CD4-positive, alpha-beta T cell (primary cell): ENCODE measurements around the gene PDGFA. TPM values are rescaled to one million over a fixed set of nuclear protein-coding genes. Genes with fewer than 3 reads are reported as not detected.

Source experiments
- ATAC-seq: fragments of 200-7000 bp; cut with Tn5 transposase; one replicate; pipeline ENCODE4 v1.10.0; 2022; ENCODE audit warnings: mild to moderate bottlenecking; ENCODE audit not compliant: poor library complexity
- CTCF ChIA-PET: fragments of 350-600 bp; sonication (Branson Sonifier 250); formaldehyde crosslinking; loops from one replicate; lab custom pipeline; 2021; ENCODE audit warnings: antibody characterized with exemption, inconsistent platforms; lab: Charles Lee
- POLR2A ChIA-PET: fragments of 350-600 bp; sonication (Branson Sonifier 250); formaldehyde crosslinking; loops from one replicate; lab custom pipeline; 2021; ENCODE audit warnings: antibody characterized with exemption, inconsistent platforms; lab: Charles Lee
- DNase-seq, 14 experiments: peaks; one replicate each; pipeline ENCODE4 v3.0.0-alpha.2; 2013 to 2020; ENCODE audit warnings: mixed read lengths in 2 of 14
- H3K27ac ChIP-seq, 2 donors: one replicate each; pipeline versions ENCODE4 v1.5.1 to v1.7.0; 2013; ENCODE audit warnings: low read length in 2 of 2, low read depth in 1 of 2, mild to moderate bottlenecking in 1 of 2
- H3K27me3 ChIP-seq, 2 experiments: 1 replicate in 1 of 2; 2 replicates in 1 of 2; pipeline versions ENCODE4 v1.6.1 to v1.7.0; 2013; ENCODE audit warnings: low read length in 2 of 2, control low read depth in 1 of 2, mild to moderate bottlenecking in 1 of 2, moderate library complexity in 1 of 2; ENCODE audit not compliant: insufficient read depth in 2 of 2, control insufficient read depth in 1 of 2
- H3K36me3 ChIP-seq: one replicate; pipeline ENCODE4 v1.6.1; 2013; ENCODE audit warnings: low read length, control low read depth; ENCODE audit not compliant: insufficient read depth
- H3K4me1 ChIP-seq: one replicate; pipeline ENCODE4 v1.6.1; 2013; ENCODE audit warnings: low read length, control low read depth; ENCODE audit not compliant: insufficient read depth
- H3K4me3 ChIP-seq: one replicate; pipeline ENCODE4 v1.5.1; 2013; ENCODE audit warnings: mild to moderate bottlenecking, low read length, moderate library complexity
- H3K9me3 ChIP-seq, 2 experiments: 1 replicate in 1 of 2; 2 replicates in 1 of 2; pipeline versions ENCODE4 v1.6.1 to v1.7.0; 2013; ENCODE audit warnings: low read length in 2 of 2, mild to moderate bottlenecking in 2 of 2, control low read depth in 1 of 2, moderate library complexity in 1 of 2; ENCODE audit not compliant: control insufficient read depth in 1 of 2, insufficient read depth in 1 of 2
- H3K27ac Mint-ChIP-seq: one replicate; pipeline ENCODE4 v1.8.0; 2020; ENCODE audit warnings: mixed read lengths
- H3K27me3 Mint-ChIP-seq: one replicate; pipeline ENCODE4 v1.8.0; 2021; ENCODE audit warnings: mixed read lengths
- H3K36me3 Mint-ChIP-seq: one replicate; pipeline ENCODE4 v1.8.0; 2021; ENCODE audit warnings: low read depth, mixed read lengths
- H3K4me1 Mint-ChIP-seq: one replicate; pipeline ENCODE4 v1.8.0; 2021; ENCODE audit warnings: low read depth, mixed read lengths
- H3K4me3 Mint-ChIP-seq: one replicate; pipeline ENCODE4 v1.8.0; 2020; ENCODE audit warnings: mild to moderate bottlenecking, mixed read lengths
- H3K9me3 Mint-ChIP-seq: one replicate; pipeline ENCODE4 v1.8.0; 2020; ENCODE audit warnings: mixed read lengths
- intact Hi-C, 2 experiments: fragments of 100-400 bp; cut with DNase I in 1 of 2; cut with micrococcal nuclease in 1 of 2; formaldehyde crosslinking; loops; one replicate each; pipeline versions ENCODE4 v1.15.1 to v1.9.0; 2023 to 2025; cut with DNase I, micrococcal nuclease
- total RNA-seq, 174 experiments: library from RNA in 2 of 174; stranded (reverse) in 2 of 174; gene quantifications; one replicate each; pipeline ENCODE4 v1.2.3 and lab custom pipeline; 2021 to 2026
- TF ChIP-seq, protein P1 (sequence below): fragments of 200-600 bp; IDR thresholded peaks from one replicate; pipeline ENCODE4 v1.8.0; 2022; ENCODE audit warnings: antibody characterized with exemption, mild to moderate bottlenecking

Gene PDGFA
- total RNA-seq, 2 experiments from 2014 or later: 0.55 to 0.70 TPM

DNA sequence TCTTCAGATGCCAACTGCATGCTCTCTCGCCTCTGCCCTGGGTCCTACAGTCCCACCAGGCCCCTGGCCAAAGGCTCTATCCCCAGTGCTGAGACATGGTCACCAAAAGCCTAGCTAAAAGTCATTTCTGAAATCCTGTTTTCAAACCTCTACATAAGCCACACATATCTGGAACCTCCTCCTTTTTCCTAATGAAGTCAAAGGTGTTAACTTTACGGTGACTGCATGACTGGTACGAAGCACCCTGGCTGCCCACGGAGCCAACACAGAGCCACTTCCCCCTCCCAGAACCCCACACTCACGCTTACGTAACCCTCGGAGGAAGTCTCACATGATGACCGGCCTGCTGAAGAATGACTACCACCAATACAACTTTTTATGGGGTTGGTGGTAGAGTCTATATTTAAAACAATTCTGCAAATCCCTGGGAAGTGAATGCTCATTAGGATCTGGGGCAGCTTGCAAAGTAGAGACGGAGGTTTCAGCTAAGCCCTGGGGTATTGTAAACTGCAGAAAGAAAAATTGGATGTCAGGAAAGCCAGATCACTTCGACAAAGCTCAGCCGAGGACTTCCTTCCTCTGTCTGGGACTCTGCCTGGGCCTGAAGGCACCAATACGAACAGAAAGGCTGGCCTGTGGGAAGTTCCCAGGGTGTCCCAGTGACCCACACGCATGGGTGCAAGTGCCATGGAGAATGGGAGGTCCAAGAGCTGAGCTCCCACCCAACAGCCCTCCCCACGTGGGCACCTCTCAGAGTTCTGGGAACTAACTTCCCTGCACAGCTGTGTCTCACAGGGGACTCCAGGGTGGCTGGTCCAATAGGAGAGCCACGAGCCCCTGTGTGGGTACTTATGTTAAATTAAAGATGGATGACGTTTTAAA, 50.7 kb downstream of the PDGFA start:
- no peak overlapping the region for H3K27ac ChIP-seq
- ChIA-PET CTCF (no interaction called here), POLR2A (no interaction called here)
- peak in 3 of 14 experiments; percentile 10 to 42 (median 30) for DNase-seq
- H3K36me3 ChIP-seq: no peaks in the 10 kb centered on the region
- ATAC-seq: no peak
- no peaks in the 10 kb centered on the region for H3K27me3 Mint-ChIP-seq
- no peaks in the 10 kb centered on the region for H3K36me3 Mint-ChIP-seq
- intact Hi-C loops: no loop called here
- H3K27me3 ChIP-seq: no peaks in the 10 kb centered on the region
- no peak overlapping the region for H3K4me3 ChIP-seq
- H3K27ac Mint-ChIP-seq: no peak overlapping the region
- H3K9me3 ChIP-seq: peaks cover 0 to 27% of the 10 kb centered on the region in 2 experiments
- peaks cover 9% of the 10 kb centered on the region for H3K9me3 Mint-ChIP-seq
- H3K4me3 Mint-ChIP-seq: no peak overlapping the region
- TF ChIP-seq, protein P1, sequence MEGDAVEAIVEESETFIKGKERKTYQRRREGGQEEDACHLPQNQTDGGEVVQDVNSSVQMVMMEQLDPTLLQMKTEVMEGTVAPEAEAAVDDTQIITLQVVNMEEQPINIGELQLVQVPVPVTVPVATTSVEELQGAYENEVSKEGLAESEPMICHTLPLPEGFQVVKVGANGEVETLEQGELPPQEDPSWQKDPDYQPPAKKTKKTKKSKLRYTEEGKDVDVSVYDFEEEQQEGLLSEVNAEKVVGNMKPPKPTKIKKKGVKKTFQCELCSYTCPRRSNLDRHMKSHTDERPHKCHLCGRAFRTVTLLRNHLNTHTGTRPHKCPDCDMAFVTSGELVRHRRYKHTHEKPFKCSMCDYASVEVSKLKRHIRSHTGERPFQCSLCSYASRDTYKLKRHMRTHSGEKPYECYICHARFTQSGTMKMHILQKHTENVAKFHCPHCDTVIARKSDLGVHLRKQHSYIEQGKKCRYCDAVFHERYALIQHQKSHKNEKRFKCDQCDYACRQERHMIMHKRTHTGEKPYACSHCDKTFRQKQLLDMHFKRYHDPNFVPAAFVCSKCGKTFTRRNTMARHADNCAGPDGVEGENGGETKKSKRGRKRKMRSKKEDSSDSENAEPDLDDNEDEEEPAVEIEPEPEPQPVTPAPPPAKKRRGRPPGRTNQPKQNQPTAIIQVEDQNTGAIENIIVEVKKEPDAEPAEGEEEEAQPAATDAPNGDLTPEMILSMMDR: no peak
- peaks cover 19% of the 10 kb centered on the region for H3K4me1 Mint-ChIP-seq
- H3K4me1 ChIP-seq: peaks cover 10% of the 10 kb centered on the region

DNA sequence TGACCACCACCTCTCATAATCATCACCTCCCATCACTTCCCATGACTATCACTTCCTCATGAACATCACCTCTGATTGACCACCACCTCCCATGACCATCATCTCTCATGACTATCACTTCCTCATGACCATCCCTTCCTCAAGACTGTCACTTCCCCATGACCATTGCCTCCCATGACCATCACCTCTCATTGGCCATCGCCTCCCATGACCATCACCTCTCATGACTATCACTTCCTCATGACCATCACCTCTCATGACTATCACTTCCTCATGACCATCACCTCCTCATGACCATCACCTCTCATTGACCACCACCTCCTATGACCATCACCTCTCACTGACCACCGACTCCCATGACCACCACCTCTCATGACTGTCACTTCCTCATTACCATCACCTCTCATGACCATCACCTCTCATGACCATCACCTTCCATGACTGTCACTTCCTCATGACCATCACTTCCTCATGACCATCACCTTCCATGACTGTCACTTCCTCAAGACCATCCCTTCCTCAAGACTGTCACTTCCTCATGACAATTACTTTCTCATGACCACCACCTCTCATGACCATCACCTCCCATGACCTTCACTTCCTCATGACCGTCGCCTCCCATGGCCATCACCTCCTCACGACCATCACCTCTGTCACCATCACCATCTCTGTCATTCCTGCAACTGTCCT, 51.6 kb downstream of the PDGFA start:
- DNase-seq: peak in 2 of 14 experiments; percentile 36 to 47
- TF ChIP-seq, protein P1: no peak
- no peak overlapping the region for H3K27ac Mint-ChIP-seq
- Histone ChIP-seq H3K36me3 (no peaks in the 10 kb centered on the region), H3K9me3 (peaks cover 0 to 19% of the 10 kb centered on the region in 2 experiments), H3K4me1 (peaks cover 10% of the 10 kb centered on the region), H3K27me3 (no peaks in the 10 kb centered on the region), H3K4me3 (no peak overlapping the region), H3K27ac (no peak overlapping the region)
- H3K4me3 Mint-ChIP-seq: no peak overlapping the region
- no peak for ATAC-seq
- POLR2A ChIA-PET: no interaction called here
- no peaks in the 10 kb centered on the region for H3K36me3 Mint-ChIP-seq
- peaks cover 9% of the 10 kb centered on the region for H3K9me3 Mint-ChIP-seq
- intact Hi-C loops: no loop called here
- peaks cover 19% of the 10 kb centered on the region for H3K4me1 Mint-ChIP-seq
- H3K27me3 Mint-ChIP-seq: no peaks in the 10 kb centered on the region
- CTCF ChIA-PET: no interaction called here

DNA sequence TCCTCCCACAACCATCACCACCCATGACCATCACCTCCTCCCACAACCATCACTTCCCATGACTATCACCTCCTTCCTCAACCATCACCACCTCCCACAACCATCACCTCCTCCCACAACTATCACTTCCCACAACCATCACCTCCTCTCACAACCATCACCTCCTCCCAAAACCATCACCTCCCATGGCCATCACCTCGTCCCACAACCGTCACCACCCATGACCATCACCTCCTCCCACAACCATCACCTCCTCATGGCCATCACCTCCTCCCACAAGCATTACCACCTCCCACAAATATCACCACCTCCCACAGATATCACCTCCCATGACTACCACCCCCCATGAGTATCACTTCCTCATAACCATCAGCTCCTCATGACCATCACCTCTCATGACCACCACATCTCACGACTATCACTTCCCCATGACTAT, 52.2 kb downstream of the PDGFA start:
- TF ChIP-seq, protein P1: no peak
- Histone ChIP-seq H3K36me3 (no peaks in the 10 kb centered on the region), H3K27me3 (no peaks in the 10 kb centered on the region), H3K9me3 (peaks cover 0 to 18% of the 10 kb centered on the region in 2 experiments), H3K27ac (no peak overlapping the region), H3K4me1 (peaks cover 6% of the 10 kb centered on the region), H3K4me3 (no peak overlapping the region)
- intact Hi-C loops: no loop called here
- ATAC-seq: no peak
- no peaks in the 10 kb centered on the region for H3K27me3 Mint-ChIP-seq
- CTCF ChIA-PET: no interaction called here
- H3K4me1 Mint-ChIP-seq: peaks cover 17% of the 10 kb centered on the region
- H3K9me3 Mint-ChIP-seq: peaks cover 9% of the 10 kb centered on the region
- no peaks in the 10 kb centered on the region for H3K36me3 Mint-ChIP-seq
- POLR2A ChIA-PET: no interaction called here
- H3K27ac Mint-ChIP-seq: no peak overlapping the region
- no peak overlapping the region for H3K4me3 Mint-ChIP-seq
- DNase-seq: no peak
